GM20000 (cell line): ENCODE data around the gene TOX3.

Experiments used
- DNase-seq: peaks from one replicate; pipeline ENCODE4 v3.0.0; 2012; ENCODE audit warnings: low spot score
- TF ChIP-seq, protein P1 (sequence below): IDR thresholded peaks from 2 replicates; pipeline ENCODE4 v1.5.1; 2012; ENCODE audit warnings: mild to moderate bottlenecking, control low read depth; ENCODE audit errors: extremely low read depth, missing control alignments

TOX3 gene

DNA sequence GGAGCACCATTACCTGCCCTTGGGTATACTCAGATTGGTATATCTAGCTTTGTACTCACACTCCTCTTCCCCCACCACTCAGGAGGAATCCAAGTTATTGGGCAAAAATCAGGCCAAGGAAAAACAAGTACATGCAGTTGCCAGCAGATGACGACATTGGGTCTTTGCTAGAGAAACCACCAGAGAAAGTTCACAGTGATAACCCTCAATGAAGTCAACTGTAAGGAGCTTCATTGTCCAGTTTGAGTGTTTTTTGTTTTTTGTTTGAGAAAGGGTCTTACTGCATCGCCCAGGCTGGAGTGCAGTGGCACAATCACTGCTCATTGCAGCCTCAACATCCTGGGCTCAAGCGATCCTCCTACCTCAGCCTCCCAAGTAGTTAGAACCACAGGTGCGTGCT lies 34.6 kb upstream of the TOX3 start:
- DNase-seq = no peak
- TF ChIP-seq, protein P1, sequence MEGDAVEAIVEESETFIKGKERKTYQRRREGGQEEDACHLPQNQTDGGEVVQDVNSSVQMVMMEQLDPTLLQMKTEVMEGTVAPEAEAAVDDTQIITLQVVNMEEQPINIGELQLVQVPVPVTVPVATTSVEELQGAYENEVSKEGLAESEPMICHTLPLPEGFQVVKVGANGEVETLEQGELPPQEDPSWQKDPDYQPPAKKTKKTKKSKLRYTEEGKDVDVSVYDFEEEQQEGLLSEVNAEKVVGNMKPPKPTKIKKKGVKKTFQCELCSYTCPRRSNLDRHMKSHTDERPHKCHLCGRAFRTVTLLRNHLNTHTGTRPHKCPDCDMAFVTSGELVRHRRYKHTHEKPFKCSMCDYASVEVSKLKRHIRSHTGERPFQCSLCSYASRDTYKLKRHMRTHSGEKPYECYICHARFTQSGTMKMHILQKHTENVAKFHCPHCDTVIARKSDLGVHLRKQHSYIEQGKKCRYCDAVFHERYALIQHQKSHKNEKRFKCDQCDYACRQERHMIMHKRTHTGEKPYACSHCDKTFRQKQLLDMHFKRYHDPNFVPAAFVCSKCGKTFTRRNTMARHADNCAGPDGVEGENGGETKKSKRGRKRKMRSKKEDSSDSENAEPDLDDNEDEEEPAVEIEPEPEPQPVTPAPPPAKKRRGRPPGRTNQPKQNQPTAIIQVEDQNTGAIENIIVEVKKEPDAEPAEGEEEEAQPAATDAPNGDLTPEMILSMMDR = peak; percentile 3

DNA sequence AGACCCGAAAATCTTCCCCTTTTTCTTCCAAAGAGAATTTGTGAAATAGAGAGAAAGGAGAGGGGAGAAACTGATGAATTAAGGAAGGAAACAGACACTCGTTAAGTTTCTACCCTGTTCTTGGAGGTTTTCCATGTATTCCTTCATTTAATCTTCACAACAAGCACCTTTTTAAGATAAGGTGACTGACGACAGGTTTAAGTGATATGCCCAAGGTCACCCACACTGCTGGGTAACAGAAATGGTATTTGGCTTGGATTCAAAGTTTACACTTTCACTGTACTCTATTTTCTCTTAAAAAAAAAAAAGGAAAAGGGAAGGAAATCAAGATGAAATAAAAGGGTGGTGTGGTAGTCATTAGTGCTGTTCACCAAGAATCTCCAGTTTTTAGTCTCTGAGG lies 33.5 kb upstream of the TOX3 start:
- no peak for DNase-seq
- TF ChIP-seq, protein P1 = no peak

DNA sequence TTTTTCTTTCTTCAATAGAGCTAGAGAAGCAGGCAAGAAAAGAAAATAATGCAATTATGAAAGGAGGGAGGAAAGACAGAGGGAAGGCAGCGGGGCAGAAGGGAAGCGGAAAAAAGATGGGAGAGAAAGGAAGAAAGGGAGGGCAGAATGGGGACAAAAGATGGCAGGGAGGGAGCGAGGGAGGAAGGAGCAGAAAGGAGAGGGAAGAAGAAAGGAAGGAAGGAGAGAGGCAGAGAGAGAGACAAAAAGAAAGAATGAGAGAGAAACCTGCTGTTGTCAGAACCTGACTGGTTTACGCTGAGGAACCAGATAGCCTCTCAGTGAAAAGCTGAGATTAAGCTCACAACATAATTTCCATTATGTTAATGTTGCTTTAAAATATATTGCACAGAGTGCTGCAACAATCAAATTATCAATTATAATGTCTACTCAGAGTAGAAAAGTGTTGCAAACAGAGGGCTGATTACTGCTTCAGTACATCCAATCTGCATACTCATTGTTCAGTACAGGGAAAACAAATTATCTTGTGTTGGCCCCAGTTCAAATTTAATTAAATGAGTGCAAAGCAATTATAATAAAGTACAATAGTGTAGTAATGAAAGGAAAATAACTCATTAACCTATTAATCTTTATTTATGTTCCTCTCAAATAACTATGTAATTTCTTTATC lies 32.0 kb upstream of the TOX3 start:
- TF ChIP-seq, protein P1 = no peak
- no peak for DNase-seq

DNA sequence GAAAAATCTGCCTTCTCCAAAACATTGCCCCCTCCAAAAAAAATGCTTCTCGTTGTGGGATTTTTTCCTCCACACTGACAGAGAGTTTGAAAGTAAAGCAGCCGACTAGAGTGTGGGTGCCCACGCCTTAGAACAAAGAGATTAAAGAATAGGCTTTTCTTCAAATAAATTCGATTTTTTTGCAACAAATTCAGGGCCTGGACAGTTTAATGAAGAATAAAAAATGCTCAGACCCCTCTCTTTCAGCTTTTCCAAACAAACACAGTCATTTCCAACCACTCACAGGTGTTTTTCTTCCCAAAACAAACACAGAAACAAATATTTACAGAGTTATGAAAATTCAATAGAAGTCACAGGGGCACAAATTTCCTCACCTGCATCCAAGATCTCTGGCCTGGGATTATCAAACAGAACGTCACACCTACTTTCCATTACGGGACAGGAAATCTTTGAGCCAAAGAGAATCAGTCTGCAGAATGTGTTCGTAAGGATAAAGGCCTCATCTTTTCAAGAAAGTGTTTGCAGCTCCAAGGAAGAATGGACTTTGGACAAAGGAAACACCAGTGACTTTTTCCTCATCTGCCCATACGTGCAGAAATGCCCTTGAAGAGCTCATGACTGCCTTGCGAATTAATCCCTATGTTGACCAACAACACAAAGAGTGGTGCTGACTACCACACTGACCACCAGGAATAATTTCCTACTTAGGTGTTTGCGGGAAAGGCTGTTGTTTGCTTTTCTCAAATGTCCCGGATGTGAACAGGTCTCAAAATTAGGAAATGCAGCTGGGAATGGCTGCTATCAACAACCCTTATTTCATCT lies 31.3 kb upstream of the TOX3 start:
- DNase-seq = no peak
- TF ChIP-seq, protein P1 = no peak

DNA sequence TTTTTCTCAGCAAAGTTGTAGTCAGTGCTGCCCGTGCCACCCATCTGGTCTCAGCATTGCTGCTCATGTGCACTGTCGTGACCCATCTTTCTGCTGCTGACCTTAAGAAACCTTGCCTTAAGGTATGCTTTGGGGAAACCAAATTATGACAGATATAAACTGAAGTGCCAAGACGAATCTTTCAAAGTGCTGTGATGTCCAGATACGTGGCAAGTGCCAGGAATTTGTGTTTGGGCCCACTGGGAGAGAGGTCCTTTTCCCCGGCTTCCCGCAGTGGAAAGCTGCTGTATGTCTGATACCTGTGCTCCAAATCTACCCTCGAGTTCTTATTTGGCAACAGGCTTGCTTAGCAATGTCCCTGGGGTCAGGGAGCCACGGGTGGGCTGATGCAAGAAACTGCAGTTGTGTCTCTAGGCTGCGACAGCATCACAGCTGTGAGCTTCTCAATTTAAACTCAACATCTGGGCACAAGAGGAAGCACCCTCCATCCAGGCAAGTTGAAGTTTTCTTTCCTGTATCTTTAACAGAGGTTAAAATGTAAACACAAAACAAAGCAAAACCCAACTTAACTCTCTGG lies 30.3 kb upstream of the TOX3 start:
- TF ChIP-seq, protein P1 = no peak
- DNase-seq = no peak

DNA sequence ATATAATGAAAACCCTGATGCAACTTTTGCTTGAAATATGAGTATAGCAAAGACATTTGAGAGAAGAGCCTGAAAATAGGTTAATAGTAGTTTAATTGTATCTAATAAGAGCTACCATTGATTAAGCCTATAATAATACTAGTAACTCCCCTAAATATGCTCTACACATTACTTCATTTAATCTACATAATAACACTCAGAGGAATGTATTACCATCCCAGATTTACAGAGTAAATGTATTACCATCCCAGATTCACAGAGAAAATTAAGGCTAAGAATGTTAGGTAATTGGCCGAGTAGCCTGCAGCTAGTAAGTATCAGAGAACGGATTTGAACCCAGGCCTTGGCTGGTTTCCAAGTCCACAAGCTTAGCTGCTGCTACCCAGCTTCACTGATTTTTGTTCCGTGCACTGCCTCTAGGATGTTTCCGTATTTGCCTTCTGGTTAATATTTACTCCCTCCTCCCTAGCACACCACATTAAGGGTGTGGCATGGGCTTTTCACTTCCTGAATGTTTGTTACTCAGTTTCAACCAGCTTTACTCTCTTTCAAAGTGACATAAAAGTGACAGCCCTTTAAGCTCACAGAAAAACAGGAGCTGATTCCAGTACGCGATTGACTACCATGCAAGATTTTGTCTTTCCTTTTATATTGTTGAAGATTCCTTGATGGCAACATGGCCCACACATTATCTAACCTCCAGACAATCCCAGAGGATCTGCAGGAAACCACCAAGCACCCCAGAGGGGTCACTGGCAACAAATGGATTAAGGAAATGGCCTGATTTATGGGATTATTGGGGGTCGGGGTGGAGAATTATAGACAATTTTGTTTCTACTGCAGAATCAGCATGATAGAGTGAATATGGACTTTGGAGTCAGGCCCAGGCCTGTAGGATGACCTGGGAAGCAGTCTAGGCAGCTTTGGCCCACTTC lies 26.7 kb upstream of the TOX3 start:
- TF ChIP-seq, protein P1 = no peak
- DNase-seq = no peak

DNA sequence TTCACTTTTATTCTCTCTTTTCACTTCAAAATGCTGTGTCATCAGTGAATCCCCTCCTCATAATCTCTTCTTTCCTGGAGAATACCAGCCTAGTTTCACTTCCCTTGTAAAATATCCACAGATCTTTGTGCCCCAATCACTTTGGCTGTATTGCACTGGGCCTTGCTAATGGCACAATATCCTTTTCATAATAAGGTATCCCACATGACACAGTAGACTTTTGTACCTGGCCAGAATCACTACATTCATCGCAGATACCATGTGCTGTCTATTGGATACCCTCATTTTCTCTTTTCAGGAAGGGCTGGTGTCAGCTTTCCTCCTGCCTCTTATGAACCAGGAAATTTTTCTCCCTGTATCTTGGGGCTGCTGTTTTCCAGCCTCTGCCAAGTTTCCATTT lies 25.7 kb upstream of the TOX3 start:
- TF ChIP-seq, protein P1 = no peak
- no peak for DNase-seq
